DMS153 (cell line): ENCODE data around the gene DNAJB9.
"Not testable (repeated sequence)": the region's sequence is repeated elsewhere in the genome, so short reads cannot be mapped to it uniquely, and the experiment has no call there.

Experiments
- DNase-seq: peaks from one replicate; lab custom pipeline; 2025; lab: John Stamatoyannopoulos, UW

Gene DNAJB9

GRCh38 chr7:108569381-108570145 lies at the start of gene DNAJB9, which contains the start of gene THAP5:
DNAJB9 (plus strand) TSS chr7:108569874; CDS start chr7:108571727, 1,853 bp downstream.
THAP5 (minus strand) TSS chr7:108569706; CDS start chr7:108569569, 137 bp downstream.
- DNase-seq, result peak; percentile 98

- DNase-seq, result no peak
Observed at GRCh38 chr7:108522780-108523179, 46.9 kb upstream of the DNAJB9 start.

GRCh38 chr7:108525327-108525984 lies 44.2 kb upstream of the DNAJB9 start:
- DNase-seq, result no peak

- peak; percentile 99 for DNase-seq
Observed at GRCh38 chr7:108525985-108526767, 43.5 kb upstream of the DNAJB9 start, which contains the start of gene PNPLA8. PNPLA8 (minus strand) TSS chr7:108526135; CDS start chr7:108515491, 10,644 bp downstream.

- DNase-seq, result no peak
Observed at GRCh38 chr7:108526768-108527017, 43.0 kb upstream of the DNAJB9 start.

GRCh38 chr7:108528183-108528712 lies 41.4 kb upstream of the DNAJB9 start:
- no peak for DNase-seq

GRCh38 chr7:108529341-108529740 lies 40.3 kb upstream of the DNAJB9 start:
- DNase-seq, result no peak

- DNase-seq, result no peak
Observed at GRCh38 chr7:108533712-108534111, 36.0 kb upstream of the DNAJB9 start.

GRCh38 chr7:108535257-108535656 lies 34.4 kb upstream of the DNAJB9 start:
- DNase-seq, result no peak

GRCh38 chr7:108535744-108536143 lies 33.9 kb upstream of the DNAJB9 start:
- DNase-seq, result no peak

GRCh38 chr7:108537229-108537628 lies 32.4 kb upstream of the DNAJB9 start:
- DNase-seq, result no peak

- DNase-seq, result not testable (repeated sequence)
Observed at GRCh38 chr7:108538236-108538635, 31.4 kb upstream of the DNAJB9 start.

- not testable (repeated sequence) for DNase-seq
Observed at GRCh38 chr7:108538685-108539084, 31.0 kb upstream of the DNAJB9 start.

- no peak for DNase-seq
Observed at GRCh38 chr7:108541478-108541877, 28.2 kb upstream of the DNAJB9 start.

GRCh38 chr7:108548141-108548896 lies 21.4 kb upstream of the DNAJB9 start:
- DNase-seq, result not testable (repeated sequence)

GRCh38 chr7:108556665-108557064 lies 13.0 kb upstream of the DNAJB9 start:
- not testable (repeated sequence) for DNase-seq

GRCh38 chr7:108557191-108557590 lies 12.5 kb upstream of the DNAJB9 start:
- no peak for DNase-seq

- DNase-seq, result no peak
Observed at GRCh38 chr7:108557617-108558016, 12.1 kb upstream of the DNAJB9 start.

- DNase-seq, result no peak
Observed at GRCh38 chr7:108559253-108559652, 10.4 kb upstream of the DNAJB9 start.

GRCh38 chr7:108561047-108561619 lies 8.5 kb upstream of the DNAJB9 start:
- DNase-seq, result no peak

GRCh38 chr7:108565987-108566386 lies 3.7 kb upstream of the DNAJB9 start:
- no peak for DNase-seq
